ENCODE data around the gene ITGB6.
A peak's percentile ranks its signal among the peaks of the same experiment; 100 is the strongest.
"Not testable (repeated sequence)": the region's sequence is repeated elsewhere in the genome, so short reads cannot be mapped to it uniquely, and the experiment has no call there.

ITGB6 gene

GRCh38 chr2:160139350-160139749 is 60.7 kb downstream of the ITGB6 start:
- DNase-seq, result no peak

GRCh38 chr2:160138406-160138805 is 61.7 kb downstream of the ITGB6 start:
- no peak for DNase-seq

GRCh38 chr2:160137464-160137863 is 62.6 kb downstream of the ITGB6 start:
- DNase-seq, result no peak

GRCh38 chr2:160132761-160133160 is 67.3 kb downstream of the ITGB6 start:
- no peak for DNase-seq

GRCh38 chr2:160126756-160127155 is 73.3 kb downstream of the ITGB6 start:
- DNase-seq, result no peak

GRCh38 chr2:160126315-160126714 is 73.8 kb downstream of the ITGB6 start:
- DNase-seq, result no peak

- DNase-seq, result no peak
These were observed 74.2 kb downstream of the ITGB6 start for GRCh38 chr2:160125828-160126227.

- DNase-seq, result no peak
These were observed 74.7 kb downstream of the ITGB6 start for GRCh38 chr2:160125366-160125765.

GRCh38 chr2:160124571-160124970 is 75.5 kb downstream of the ITGB6 start:
- DNase-seq, result no peak

- not testable (repeated sequence) for DNase-seq
These were observed 85.4 kb downstream of the ITGB6 start for GRCh38 chr2:160114721-160115120.

- no peak for DNase-seq
These were observed 86.1 kb downstream of the ITGB6 start for GRCh38 chr2:160114020-160114419.

GRCh38 chr2:160111951-160112798 is 87.9 kb downstream of the ITGB6 start:
- DNase-seq, result no peak

- DNase-seq, result no peak
These were observed 89.3 kb downstream of the ITGB6 start for GRCh38 chr2:160110674-160111239.

GRCh38 chr2:160109939-160110673 is 90.0 kb downstream of the ITGB6 start:
- DNase-seq, result peak; percentile 40 to 55

GRCh38 chr2:160109243-160109642 is 90.8 kb downstream of the ITGB6 start:
- DNase-seq, result no peak

- no peak for DNase-seq
These were observed 91.4 kb downstream of the ITGB6 start for GRCh38 chr2:160108646-160109045.

GRCh38 chr2:160105366-160105765 is 94.7 kb downstream of the ITGB6 start:
- DNase-seq, result no peak

- no peak for DNase-seq
These were observed 96.0 kb downstream of the ITGB6 start for GRCh38 chr2:160104115-160104514.

- no peak for DNase-seq
These were observed 102.7 kb downstream of the ITGB6 start for GRCh38 chr2:160097326-160097725.

GRCh38 chr2:160096409-160096808 is 103.7 kb downstream of the ITGB6 start:
- DNase-seq, result no peak

GRCh38 chr2:160092445-160092844 is 107.6 kb downstream of the ITGB6 start:
- DNase-seq, result no peak

GRCh38 chr2:160091381-160091780 is 108.7 kb downstream of the ITGB6 start:
- no peak for DNase-seq

GRCh38 chr2:160087854-160088745 is 112.0 kb downstream of the ITGB6 start:
- peak in 1 of 2 experiments; percentile 27 for DNase-seq
